ENCODE measurements around the gene NCOA7.
"Not testable (repeated sequence)": the region's sequence is repeated elsewhere in the genome, so short reads cannot be mapped to it uniquely, and the experiment has no call there.

The NCOA7 gene

DNA sequence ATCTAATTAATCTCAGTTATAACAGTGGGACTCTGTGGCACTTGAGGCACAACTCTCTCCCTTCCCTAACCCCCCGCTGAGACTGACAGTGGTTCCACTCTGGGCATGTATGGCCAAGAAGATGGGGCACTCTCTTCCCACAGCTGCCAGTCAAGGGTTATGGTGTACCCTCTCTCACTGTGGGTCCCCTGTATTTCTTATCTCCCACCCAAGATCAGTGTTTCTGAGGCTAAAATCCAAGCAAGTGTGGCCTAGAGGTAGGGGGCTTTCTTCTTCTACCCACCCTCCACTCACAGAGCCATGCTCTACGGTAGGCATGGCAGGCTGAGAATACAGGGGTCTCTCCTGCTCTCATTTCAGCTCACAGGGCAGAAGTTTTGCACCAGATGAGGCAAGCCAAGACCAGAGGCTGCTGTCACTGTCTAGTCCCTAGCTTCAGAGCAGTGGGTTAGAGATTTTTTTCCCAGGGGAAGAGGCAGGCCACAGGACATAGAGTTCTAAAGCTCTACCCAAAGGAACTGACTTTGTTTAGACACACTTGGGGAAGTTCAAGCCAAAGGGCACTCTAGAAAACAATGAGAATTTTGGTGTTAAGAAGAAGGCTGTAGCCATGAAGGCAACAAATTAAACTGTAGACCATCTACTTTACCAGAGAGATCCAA is 134.1 kb downstream of the NCOA7 start:
- Histone ChIP-seq H3K27ac (ENCODE audit: low read depth, low read length) (no peak overlapping the region), H3K36me3 (ENCODE audit: control insufficient read depth, insufficient read depth, low read length) (peaks cover 14% of the 10 kb centered on the region; the same call in 1 of the 2 replicates), H3K9me3 (ENCODE audit: control insufficient read depth, insufficient read depth, low read depth, low read length) (no peaks in the 10 kb centered on the region), H3K4me3 (ENCODE audit: low read depth, low read length) (no peak overlapping the region), H3K9ac (ENCODE audit: low read length) (no peak overlapping the region), H3K27me3 (ENCODE audit: control insufficient read depth, insufficient read depth, low read length) (no peaks in the 10 kb centered on the region), H3K4me1 (ENCODE audit: control insufficient read depth, insufficient read depth, low read length) (no peaks in the 10 kb centered on the region)

DNA sequence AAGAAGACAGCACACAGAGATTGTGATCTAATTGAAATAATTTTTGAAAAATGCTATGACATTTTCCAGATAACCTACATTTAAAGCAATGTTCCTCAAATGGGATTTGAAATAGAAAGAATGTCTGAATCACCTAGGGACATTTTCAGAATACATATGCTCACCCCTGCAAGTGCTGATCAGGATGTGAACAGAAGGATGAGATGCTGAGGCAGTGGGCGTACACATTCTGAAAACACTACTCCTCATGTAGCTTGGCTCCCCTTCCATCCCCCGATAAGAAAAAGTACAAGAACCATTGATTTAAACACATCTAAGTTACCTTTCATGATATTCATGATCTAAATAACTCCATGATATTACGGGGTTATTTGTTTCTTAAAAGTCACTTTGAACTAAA is 136.0 kb downstream of the NCOA7 start:
- H3K9ac ChIP-seq (ENCODE audit: low read length): no peak overlapping the region
- no peaks in the 10 kb centered on the region for H3K4me1 ChIP-seq (ENCODE audit: control insufficient read depth, insufficient read depth, low read length)
- H3K27ac ChIP-seq (ENCODE audit: low read depth, low read length): no peak overlapping the region
- H3K36me3 ChIP-seq (ENCODE audit: control insufficient read depth, insufficient read depth, low read length): peaks cover 14% of the 10 kb centered on the region; the same call in 1 of the 2 replicates
- H3K9me3 ChIP-seq (ENCODE audit: control insufficient read depth, insufficient read depth, low read depth, low read length): no peaks in the 10 kb centered on the region
- no peaks in the 10 kb centered on the region for H3K27me3 ChIP-seq (ENCODE audit: control insufficient read depth, insufficient read depth, low read length)
- H3K4me3 ChIP-seq (ENCODE audit: low read depth, low read length): no peak overlapping the region

GRCh38 chr6:125927761-125928160 is 137.0 kb downstream of the NCOA7 start:
- no peak overlapping the region for H3K9ac ChIP-seq (ENCODE audit: low read length)
- H3K27ac ChIP-seq (ENCODE audit: low read depth, low read length): no peak overlapping the region
- H3K27me3 ChIP-seq (ENCODE audit: control insufficient read depth, insufficient read depth, low read length): no peaks in the 10 kb centered on the region
- no peaks in the 10 kb centered on the region for H3K4me1 ChIP-seq (ENCODE audit: control insufficient read depth, insufficient read depth, low read length)
- H3K9me3 ChIP-seq (ENCODE audit: control insufficient read depth, insufficient read depth, low read depth, low read length): no peaks in the 10 kb centered on the region
- H3K4me3 ChIP-seq (ENCODE audit: low read depth, low read length): no peak overlapping the region
- peaks cover 10% of the 10 kb centered on the region; the same call in 1 of the 2 replicates for H3K36me3 ChIP-seq (ENCODE audit: control insufficient read depth, insufficient read depth, low read length)

DNA sequence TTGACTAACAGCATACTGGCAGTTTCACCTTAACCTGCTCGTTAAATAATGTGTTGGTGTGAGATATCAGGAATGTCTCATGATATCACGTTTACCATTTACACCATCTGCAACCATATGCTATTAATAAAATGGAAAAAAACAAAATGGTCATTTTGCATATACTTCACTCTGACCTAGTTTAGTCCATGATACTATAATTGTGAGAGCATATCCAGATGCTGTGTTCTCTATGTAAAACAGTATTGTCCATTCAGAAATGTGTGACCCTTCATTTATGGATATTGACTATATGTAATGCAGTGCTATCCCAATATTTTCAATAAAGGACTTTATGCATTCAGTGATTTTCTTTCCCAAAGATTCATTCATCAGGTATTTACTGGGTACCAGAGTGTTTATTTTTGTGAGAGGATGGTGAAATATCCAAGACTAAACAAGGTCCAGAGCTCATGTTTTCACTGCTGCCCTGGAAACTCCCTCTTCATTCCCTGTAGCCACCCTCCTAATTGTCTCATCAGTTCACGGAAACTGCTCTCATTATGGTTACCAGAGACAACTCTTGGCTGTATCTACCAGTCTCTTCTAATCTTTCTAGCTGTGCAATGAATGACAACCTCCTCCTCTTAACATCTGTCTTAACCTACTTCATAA is 140.1 kb downstream of the NCOA7 start:
- no peaks in the 10 kb centered on the region for H3K36me3 ChIP-seq (ENCODE audit: control insufficient read depth, insufficient read depth, low read length)
- H3K27ac ChIP-seq (ENCODE audit: low read depth, low read length): no peak overlapping the region
- H3K9me3 ChIP-seq (ENCODE audit: control insufficient read depth, insufficient read depth, low read depth, low read length): no peaks in the 10 kb centered on the region
- H3K9ac ChIP-seq (ENCODE audit: low read length): no peak overlapping the region
- H3K4me3 ChIP-seq (ENCODE audit: low read depth, low read length): no peak overlapping the region
- H3K4me1 ChIP-seq (ENCODE audit: control insufficient read depth, insufficient read depth, low read length): no peaks in the 10 kb centered on the region
- H3K27me3 ChIP-seq (ENCODE audit: control insufficient read depth, insufficient read depth, low read length): no peaks in the 10 kb centered on the region

GRCh38 chr6:125931733-125932450 is 141.1 kb downstream of the NCOA7 start:
- no peaks in the 10 kb centered on the region for H3K4me1 ChIP-seq (ENCODE audit: control insufficient read depth, insufficient read depth, low read length)
- no peak overlapping the region for H3K4me3 ChIP-seq (ENCODE audit: low read depth, low read length)
- H3K9ac ChIP-seq (ENCODE audit: low read length): no peak overlapping the region
- H3K27ac ChIP-seq (ENCODE audit: low read depth, low read length): no peak overlapping the region
- no peaks in the 10 kb centered on the region for H3K9me3 ChIP-seq (ENCODE audit: control insufficient read depth, insufficient read depth, low read depth, low read length)
- no peaks in the 10 kb centered on the region for H3K36me3 ChIP-seq (ENCODE audit: control insufficient read depth, insufficient read depth, low read length)
- no peaks in the 10 kb centered on the region for H3K27me3 ChIP-seq (ENCODE audit: control insufficient read depth, insufficient read depth, low read length)

DNA sequence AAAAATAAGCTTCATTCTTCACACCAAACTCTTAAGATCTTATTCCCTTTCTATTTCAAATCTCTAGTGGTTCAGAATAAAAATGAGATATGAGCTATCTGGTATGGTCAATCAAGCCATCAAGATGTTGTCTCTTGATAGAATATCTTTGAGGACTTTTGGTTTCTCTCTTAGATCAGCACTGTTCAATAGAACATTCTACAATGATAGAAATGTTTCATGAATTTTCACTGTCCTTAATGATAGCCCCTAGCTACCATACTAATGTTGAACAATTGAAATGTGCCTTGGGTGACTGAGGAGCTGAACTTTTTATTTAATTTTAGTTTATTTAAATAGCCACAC is 141.7 kb downstream of the NCOA7 start:
- H3K27me3 ChIP-seq (ENCODE audit: control insufficient read depth, insufficient read depth, low read length): no peaks in the 10 kb centered on the region
- H3K36me3 ChIP-seq (ENCODE audit: control insufficient read depth, insufficient read depth, low read length): no peaks in the 10 kb centered on the region
- H3K9ac ChIP-seq (ENCODE audit: low read length): no peak overlapping the region
- H3K4me3 ChIP-seq (ENCODE audit: low read depth, low read length): no peak overlapping the region
- H3K9me3 ChIP-seq (ENCODE audit: control insufficient read depth, insufficient read depth, low read depth, low read length): no peaks in the 10 kb centered on the region
- H3K4me1 ChIP-seq (ENCODE audit: control insufficient read depth, insufficient read depth, low read length): no peaks in the 10 kb centered on the region
- H3K27ac ChIP-seq (ENCODE audit: low read depth, low read length): no peak overlapping the region

- H3K4me3 ChIP-seq (ENCODE audit: low read depth, low read length); H3K27me3 ChIP-seq (ENCODE audit: control insufficient read depth, insufficient read depth, low read length); H3K27ac ChIP-seq (ENCODE audit: low read depth, low read length); H3K36me3 ChIP-seq (ENCODE audit: control insufficient read depth, insufficient read depth, low read length); H3K9me3 ChIP-seq (ENCODE audit: control insufficient read depth, insufficient read depth, low read depth, low read length); H3K4me1 ChIP-seq (ENCODE audit: control insufficient read depth, insufficient read depth, low read length); H3K9ac ChIP-seq (ENCODE audit: low read length): not testable (repeated sequence)
These were observed 144.8 kb downstream of the NCOA7 start for GRCh38 chr6:125935520-125935919.

GRCh38 chr6:125939026-125939425 is 148.3 kb downstream of the NCOA7 start:
- Histone ChIP-seq H3K27me3 (ENCODE audit: control insufficient read depth, insufficient read depth, low read length) (no peaks in the 10 kb centered on the region), H3K9me3 (ENCODE audit: control insufficient read depth, insufficient read depth, low read depth, low read length) (no peaks in the 10 kb centered on the region), H3K36me3 (ENCODE audit: control insufficient read depth, insufficient read depth, low read length) (no peaks in the 10 kb centered on the region), H3K9ac (ENCODE audit: low read length) (no peak overlapping the region), H3K4me1 (ENCODE audit: control insufficient read depth, insufficient read depth, low read length) (no peaks in the 10 kb centered on the region; the same call in 1 of the 2 replicates), H3K27ac (ENCODE audit: low read depth, low read length) (no peak overlapping the region), H3K4me3 (ENCODE audit: low read depth, low read length) (no peak overlapping the region)

- no peak overlapping the region for H3K9ac ChIP-seq (ENCODE audit: low read length)
These were observed 149.0 kb downstream of the NCOA7 start for GRCh38 chr6:125939791-125940190.

GRCh38 chr6:125940247-125941041 is 149.7 kb downstream of the NCOA7 start:
- H3K9ac ChIP-seq (ENCODE audit: low read length): no peak overlapping the region

More at GRCh38 chr6:125939791-125940190, 149.0 kb downstream of the NCOA7 start:
- Histone ChIP-seq H3K4me3 (ENCODE audit: low read depth, low read length) (no peak overlapping the region), H3K27me3 (ENCODE audit: control insufficient read depth, insufficient read depth, low read length) (no peaks in the 10 kb centered on the region), H3K9me3 (ENCODE audit: control insufficient read depth, insufficient read depth, low read depth, low read length) (no peaks in the 10 kb centered on the region), H3K27ac (ENCODE audit: low read depth, low read length) (no peak overlapping the region), H3K4me1 (ENCODE audit: control insufficient read depth, insufficient read depth, low read length) (no peaks in the 10 kb centered on the region; the same call in 1 of the 2 replicates), H3K36me3 (ENCODE audit: control insufficient read depth, insufficient read depth, low read length) (no peaks in the 10 kb centered on the region)

More at GRCh38 chr6:125940247-125941041, 149.7 kb downstream of the NCOA7 start:
- Histone ChIP-seq H3K4me3 (ENCODE audit: low read depth, low read length) (no peak overlapping the region), H3K4me1 (ENCODE audit: control insufficient read depth, insufficient read depth, low read length) (no peaks in the 10 kb centered on the region; the same call in 1 of the 2 replicates), H3K27ac (ENCODE audit: low read depth, low read length) (no peak overlapping the region), H3K27me3 (ENCODE audit: control insufficient read depth, insufficient read depth, low read length) (no peaks in the 10 kb centered on the region), H3K9me3 (ENCODE audit: control insufficient read depth, insufficient read depth, low read depth, low read length) (no peaks in the 10 kb centered on the region), H3K36me3 (ENCODE audit: control insufficient read depth, insufficient read depth, low read length) (no peaks in the 10 kb centered on the region)
